AG09309 (cell line): ENCODE results near the gene DNASE1.

Experiments
- DNase-seq: peaks from one replicate; pipeline ENCODE4 v3.0.0-alpha.2; 2010; ENCODE audit warnings: low read depth
- H3K4me3 ChIP-seq: 2 replicates; pipeline ENCODE4 v1.5.1; 2011; ENCODE audit warnings: mild to moderate bottlenecking, low read depth, low read length, moderate library complexity; ENCODE audit not compliant: control insufficient read depth
- TF ChIP-seq, protein P1 (sequence below): IDR thresholded peaks from 2 replicates; pipeline ENCODE4 v1.5.1; 2011; ENCODE audit warnings: mild to moderate bottlenecking, low read depth, low read length, inconsistent platforms; ENCODE audit not compliant: insufficient read depth, control insufficient read depth; ENCODE audit errors: missing control alignments

Gene DNASE1

DNA sequence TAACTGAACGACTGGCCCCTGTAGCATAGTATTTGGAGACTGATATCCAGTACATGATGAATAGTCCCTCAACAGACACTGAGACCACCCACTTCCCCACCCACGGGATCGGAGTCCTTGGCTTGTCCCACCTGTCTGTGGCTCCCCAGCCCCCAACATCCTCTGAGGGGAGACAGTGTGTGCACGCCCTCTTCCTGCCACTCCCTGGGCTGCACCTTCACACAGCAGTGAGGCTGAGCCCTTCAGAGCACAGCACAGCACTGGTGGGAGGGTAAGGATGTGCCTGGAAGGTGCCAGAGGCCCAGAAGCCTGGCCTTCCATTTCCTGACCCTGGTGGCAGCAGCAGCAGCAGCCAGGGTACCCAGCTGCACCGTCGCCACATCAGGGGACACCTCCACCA lies 11.0 kb downstream of the DNASE1 start:
- TF ChIP-seq, protein P1, sequence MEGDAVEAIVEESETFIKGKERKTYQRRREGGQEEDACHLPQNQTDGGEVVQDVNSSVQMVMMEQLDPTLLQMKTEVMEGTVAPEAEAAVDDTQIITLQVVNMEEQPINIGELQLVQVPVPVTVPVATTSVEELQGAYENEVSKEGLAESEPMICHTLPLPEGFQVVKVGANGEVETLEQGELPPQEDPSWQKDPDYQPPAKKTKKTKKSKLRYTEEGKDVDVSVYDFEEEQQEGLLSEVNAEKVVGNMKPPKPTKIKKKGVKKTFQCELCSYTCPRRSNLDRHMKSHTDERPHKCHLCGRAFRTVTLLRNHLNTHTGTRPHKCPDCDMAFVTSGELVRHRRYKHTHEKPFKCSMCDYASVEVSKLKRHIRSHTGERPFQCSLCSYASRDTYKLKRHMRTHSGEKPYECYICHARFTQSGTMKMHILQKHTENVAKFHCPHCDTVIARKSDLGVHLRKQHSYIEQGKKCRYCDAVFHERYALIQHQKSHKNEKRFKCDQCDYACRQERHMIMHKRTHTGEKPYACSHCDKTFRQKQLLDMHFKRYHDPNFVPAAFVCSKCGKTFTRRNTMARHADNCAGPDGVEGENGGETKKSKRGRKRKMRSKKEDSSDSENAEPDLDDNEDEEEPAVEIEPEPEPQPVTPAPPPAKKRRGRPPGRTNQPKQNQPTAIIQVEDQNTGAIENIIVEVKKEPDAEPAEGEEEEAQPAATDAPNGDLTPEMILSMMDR: no peak
- DNase-seq: no peak
- no peak overlapping the region for H3K4me3 ChIP-seq

DNA sequence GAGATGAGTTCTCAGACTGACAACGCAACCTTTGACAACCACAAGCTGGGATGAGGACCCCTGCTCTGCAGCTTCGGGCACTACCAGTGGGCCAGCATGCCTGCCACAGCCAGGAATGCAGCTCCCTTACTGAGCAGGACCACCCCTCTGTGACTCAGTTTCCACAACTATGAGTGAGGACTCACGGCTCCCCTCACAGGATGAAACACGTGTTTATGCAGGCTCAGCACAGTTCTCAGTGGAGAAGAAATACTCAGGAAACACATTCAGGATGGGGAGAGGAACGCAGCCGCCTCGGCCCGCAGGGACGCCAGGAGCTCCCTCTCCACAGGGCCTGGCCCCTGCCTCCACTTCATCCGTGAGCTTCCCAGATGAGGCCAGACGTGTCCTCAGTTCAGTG lies 14.1 kb downstream of the DNASE1 start:
- no peak overlapping the region for H3K4me3 ChIP-seq
- no peak for DNase-seq
- TF ChIP-seq, protein P1: no peak

DNA sequence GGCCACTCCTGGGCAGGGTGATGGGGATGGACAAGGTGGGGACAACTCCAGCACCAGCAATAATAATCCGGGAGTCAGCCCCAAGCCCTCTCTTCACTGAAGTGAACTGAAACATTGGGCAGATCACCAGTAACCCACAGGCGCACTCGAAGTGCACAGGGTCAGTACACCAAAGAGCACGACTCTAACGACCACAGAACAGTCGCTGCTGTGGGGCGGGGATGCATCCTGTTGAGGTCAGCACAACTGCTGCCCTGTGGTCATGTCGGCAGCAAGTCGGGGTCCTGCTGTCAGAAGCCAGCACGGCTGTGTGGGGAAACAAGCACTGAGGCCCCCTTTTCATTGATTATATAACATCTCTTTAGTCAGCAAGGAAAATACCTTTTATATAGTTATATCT lies 14.6 kb downstream of the DNASE1 start:
- TF ChIP-seq, protein P1: no peak
- no peak for DNase-seq
- no peak overlapping the region for H3K4me3 ChIP-seq

DNA sequence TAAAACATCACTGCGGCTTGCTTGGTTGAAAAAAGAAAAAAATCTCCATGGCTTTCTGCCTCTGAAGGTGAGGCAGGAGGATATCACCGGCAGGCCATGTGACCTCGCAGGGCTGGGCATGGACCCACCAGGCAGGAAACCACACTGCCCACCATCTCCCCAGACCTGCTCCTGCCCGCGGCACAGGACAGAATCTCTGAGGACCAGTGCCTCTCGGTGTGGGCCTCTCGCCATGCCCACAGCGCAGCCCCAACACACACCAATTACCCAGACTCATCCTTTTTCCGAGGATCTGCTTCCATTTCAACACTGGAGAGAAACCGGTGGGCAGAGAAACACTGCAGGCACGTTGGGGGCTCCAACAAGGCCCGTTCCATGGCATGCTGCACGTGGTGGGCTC lies 16.2 kb downstream of the DNASE1 start:
- no peak overlapping the region for H3K4me3 ChIP-seq
- DNase-seq: no peak
- TF ChIP-seq, protein P1: no peak

DNA sequence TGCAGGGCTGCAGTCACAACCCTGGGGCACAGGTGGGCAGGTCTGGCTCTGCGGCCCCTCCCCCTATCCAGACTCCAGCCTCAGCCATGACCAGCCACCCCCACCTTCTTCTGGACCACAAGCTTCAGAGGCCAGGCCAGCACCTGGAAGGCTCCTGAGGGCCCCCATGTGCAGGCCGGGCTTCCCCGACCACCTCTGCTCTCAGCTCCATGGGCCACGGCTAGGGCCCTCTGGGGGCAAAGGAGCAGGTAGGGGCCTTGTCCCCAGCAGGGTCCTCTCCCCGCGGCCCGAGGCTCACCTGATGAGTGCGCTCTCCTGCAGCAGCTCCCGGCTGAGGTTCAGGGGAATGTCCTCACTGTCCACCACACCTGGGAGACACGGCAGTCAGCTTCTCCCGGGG lies 16.9 kb downstream of the DNASE1 start:
- no peak for DNase-seq
- TF ChIP-seq, protein P1: no peak
- H3K4me3 ChIP-seq: no peak overlapping the region

DNA sequence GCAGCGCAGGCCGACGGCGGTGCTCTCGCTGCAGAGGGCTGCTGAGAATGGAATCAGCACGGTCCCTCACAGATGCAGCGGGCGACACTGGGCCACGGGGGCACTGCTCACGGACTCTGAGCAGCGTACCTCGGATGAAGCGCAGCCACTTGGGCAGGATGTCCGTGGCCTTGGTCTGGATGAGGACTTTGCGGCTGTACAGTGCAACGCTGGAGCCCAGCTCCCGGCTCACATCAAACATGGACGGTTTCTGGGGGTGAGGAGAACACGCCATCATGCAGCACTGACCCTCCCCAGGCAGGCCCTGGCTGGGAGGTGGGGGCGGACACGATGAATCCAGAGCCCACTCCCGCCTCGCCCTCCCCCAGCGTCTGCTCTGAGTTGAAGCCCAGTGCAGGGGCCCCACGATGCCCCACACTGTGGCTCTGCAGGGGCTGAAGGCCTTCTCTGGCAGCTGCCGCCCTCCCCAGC lies 18.1 kb downstream of the DNASE1 start:
- TF ChIP-seq, protein P1: no peak
- DNase-seq: no peak
- H3K4me3 ChIP-seq: no peak overlapping the region

DNA sequence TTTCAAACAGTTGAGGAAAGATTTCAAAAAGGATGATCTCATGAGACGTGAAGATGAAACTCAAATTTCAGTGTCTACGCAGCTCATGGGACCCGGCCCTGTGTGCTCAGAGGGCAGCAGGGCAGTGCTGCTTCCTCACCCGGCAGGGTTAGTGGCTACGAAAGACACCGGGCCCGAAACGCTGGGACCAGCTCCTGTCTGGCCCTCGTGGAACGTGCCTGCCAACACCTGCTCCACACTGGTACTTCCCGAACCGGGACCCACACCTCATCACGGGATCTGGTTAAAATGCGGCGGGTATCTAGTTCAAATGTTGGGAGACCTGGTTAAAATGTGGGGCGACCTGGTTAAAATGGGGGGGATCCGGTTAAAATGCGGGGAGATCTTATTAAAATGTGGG lies 18.7 kb downstream of the DNASE1 start:
- H3K4me3 ChIP-seq: no peak overlapping the region
- TF ChIP-seq, protein P1: no peak
- no peak for DNase-seq
